DND-41 (cell line): Measurements from ENCODE around the gene DENND11.

Experiments used
- ATAC-seq: fragments of 200-7000 bp; cut with Tn5 transposase; 3 replicates; pipeline ENCODE4 v1.9.1; 2021; ENCODE audit warnings: low read depth; ENCODE audit not compliant: insufficient read depth
- DNase-seq: peaks from one replicate; pipeline ENCODE4 v3.0.0-alpha.2; 2020
- H2AFZ ChIP-seq: 2 replicates; pipeline ENCODE4 v1.6.0; 2012; ENCODE audit warnings: low read depth, low read length
- H3K27ac ChIP-seq: 2 replicates; pipeline ENCODE4 v1.5.1; 2012; ENCODE audit warnings: low read length, inconsistent platforms
- H3K27me3 ChIP-seq: fragments of 200-600 bp; sonication (generic); 2 replicates; pipeline ENCODE4 v1.6.0; 2012; ENCODE audit warnings: low read length, mild to moderate bottlenecking, inconsistent platforms; ENCODE audit not compliant: insufficient read depth, poor library complexity
- H3K36me3 ChIP-seq: 2 replicates; pipeline ENCODE4 v1.5.1; 2012; ENCODE audit warnings: low read length, inconsistent platforms; ENCODE audit not compliant: insufficient read depth
- H3K4me1 ChIP-seq: 2 replicates; pipeline ENCODE4 v1.5.1; 2012; ENCODE audit warnings: mild to moderate bottlenecking, low read length; ENCODE audit not compliant: insufficient read depth
- H3K4me2 ChIP-seq: 2 replicates; pipeline ENCODE4 v1.6.0; 2012; ENCODE audit warnings: mild to moderate bottlenecking, moderate library complexity, low read length, inconsistent platforms; ENCODE audit not compliant: insufficient read depth
- H3K4me3 ChIP-seq, 2 experiments: fragments of 200-600 bp in 1 of 2; shearing (Covaris generic) in 1 of 2; 2 replicates each; pipeline ENCODE4 v1.5.1; 2012 to 2016; ENCODE audit warnings: inconsistent platforms in 2 of 2, low read length in 2 of 2, mild to moderate bottlenecking in 2 of 2, low read depth in 1 of 2, moderate library complexity in 1 of 2
- H3K79me2 ChIP-seq: 2 replicates; pipeline ENCODE4 v1.6.0; 2012; ENCODE audit warnings: low read length, inconsistent platforms; ENCODE audit not compliant: insufficient read depth
- H3K9ac ChIP-seq: 2 replicates; pipeline ENCODE4 v1.6.0; 2012; ENCODE audit warnings: low read depth, mild to moderate bottlenecking, inconsistent platforms, low read length, moderate library complexity
- H3K9me3 ChIP-seq: 2 replicates; pipeline ENCODE4 v1.5.1; 2012; ENCODE audit warnings: low read length, moderate library complexity, mild to moderate bottlenecking, inconsistent platforms; ENCODE audit not compliant: insufficient read depth, severe bottlenecking
- H4K20me1 ChIP-seq: 2 replicates; pipeline ENCODE4 v1.6.0; 2012; ENCODE audit warnings: low read length; ENCODE audit not compliant: insufficient read depth
- CTCF ChIP-seq: IDR thresholded peaks from 2 replicates; pipeline ENCODE4 v1.5.1; 2012; ENCODE audit warnings: borderline replicate concordance, low read length, moderate library complexity, mild to moderate bottlenecking; ENCODE audit not compliant: poor library complexity, severe bottlenecking; ENCODE audit errors: extremely low read depth
- EZH2 ChIP-seq: IDR thresholded peaks from 3 replicates; pipeline ENCODE4 v1.6.1; 2012; ENCODE audit warnings: borderline replicate concordance, low read depth, mild to moderate bottlenecking, moderate library complexity, low read length, inconsistent platforms; ENCODE audit not compliant: severe bottlenecking

The DENND11 gene, protein sequence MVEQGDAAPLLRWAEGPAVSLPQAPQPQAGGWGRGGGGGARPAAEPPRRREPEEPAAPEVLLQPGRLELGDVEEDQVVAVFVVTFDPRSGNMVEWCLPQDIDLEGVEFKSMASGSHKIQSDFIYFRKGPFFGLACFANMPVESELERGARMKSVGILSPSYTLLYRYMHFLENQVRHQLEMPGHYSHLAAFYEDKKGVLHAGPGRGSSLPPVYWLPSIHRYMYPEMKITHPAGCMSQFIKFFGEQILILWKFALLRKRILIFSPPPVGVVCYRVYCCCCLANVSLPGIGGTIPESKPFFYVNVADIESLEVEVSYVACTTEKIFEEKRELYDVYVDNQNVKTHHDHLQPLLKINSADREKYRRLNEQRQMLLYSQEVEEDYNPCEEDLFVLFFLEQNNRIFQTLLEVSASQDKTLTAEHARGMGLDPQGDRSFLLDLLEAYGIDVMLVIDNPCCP

DNA sequence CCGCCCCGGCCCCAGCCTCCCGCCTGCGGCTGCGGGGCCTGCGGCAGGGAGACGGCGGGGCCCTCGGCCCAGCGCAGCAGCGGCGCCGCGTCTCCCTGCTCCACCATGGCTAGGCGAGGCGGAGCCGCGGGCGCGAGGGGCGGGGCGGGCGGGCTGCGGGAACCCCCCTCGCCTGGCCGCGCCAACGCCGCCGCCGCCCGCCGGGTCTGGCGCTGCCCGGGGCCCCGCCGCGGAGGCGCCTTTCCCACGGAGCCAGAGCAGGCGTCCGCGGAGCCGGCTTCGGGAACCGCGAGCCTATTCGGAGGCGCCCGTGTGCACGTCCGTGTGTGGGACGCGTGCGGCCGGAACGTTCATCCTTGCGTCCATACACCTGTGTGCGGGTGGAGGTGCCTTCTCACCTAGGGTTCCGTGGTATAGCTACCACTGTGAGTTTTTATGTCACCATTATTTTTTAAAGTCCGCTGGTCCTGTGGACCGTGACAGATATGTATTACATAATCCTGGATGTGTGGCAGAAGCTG, at the start of gene DENND11:
Gene DENND11 (minus strand): TSS at position 120 of the 521 bp plus-strand sequence. CDS start 13 bp downstream, at position 107.
- Histone ChIP-seq H4K20me1 (peaks cover 19% of the 10 kb centered on the region), H3K27ac (peak within 1 kb of the TSS; percentile 42), H3K27me3 (peaks cover 8% of the 10 kb centered on the region), H3K4me3 (peak within 1 kb of the TSS; percentile 43 to 64; a peak in 3 of 4 replicates), H3K9me3 (no peaks in the 10 kb centered on the region), H3K4me2 (peak within 1 kb of the TSS; percentile 86), H3K9ac (peak within 1 kb of the TSS; percentile 64), H3K79me2 (peaks cover 10% of the 10 kb centered on the region), H3K36me3 (no peaks in the 10 kb centered on the region), H3K4me1 (peaks cover 23% of the 10 kb centered on the region), H2AFZ (peak within 1 kb of the TSS; percentile 71)
- ATAC-seq (peak; percentile 56), DNase-seq (peak; percentile 29)
- no peak for TF ChIP-seq CTCF
- peak; percentile 53 for TF ChIP-seq EZH2

DNA sequence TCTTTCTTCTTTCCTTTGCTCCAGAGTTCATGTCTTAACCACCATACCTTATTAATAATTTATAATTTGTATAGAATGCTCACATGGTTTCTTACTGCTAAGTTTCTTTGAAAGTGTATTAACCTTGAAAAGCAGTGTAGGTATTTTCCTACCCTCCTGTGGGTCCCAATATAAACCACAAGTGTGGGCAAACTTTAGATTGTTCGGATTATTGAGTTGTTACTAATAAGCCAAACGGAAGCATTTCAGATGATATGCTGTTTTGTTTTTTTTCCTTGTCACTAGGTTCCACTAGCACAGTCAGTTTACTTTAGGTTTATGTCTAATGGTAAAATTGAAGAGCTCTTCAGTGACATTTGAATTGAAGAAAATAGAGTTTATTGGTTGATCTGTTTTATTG, 46.4 kb upstream of the DENND11 start:
- H2AFZ ChIP-seq: no peak overlapping the region
- no peak overlapping the region for H3K9ac ChIP-seq
- H3K4me2 ChIP-seq: no peak overlapping the region
- no peaks in the 10 kb centered on the region for H3K27me3 ChIP-seq
- DNase-seq (no peak), ATAC-seq (no peak)
- H3K4me3 ChIP-seq: no peak overlapping the region
- peaks cover 100% of the 10 kb centered on the region for H3K36me3 ChIP-seq
- TF ChIP-seq CTCF (no peak), EZH2 (no peak)
- H4K20me1 ChIP-seq: no peaks in the 10 kb centered on the region
- H3K79me2 ChIP-seq: peaks cover 6% of the 10 kb centered on the region; the same call in 1 of the 2 replicates
- H3K9me3 ChIP-seq: peaks cover 26% of the 10 kb centered on the region
- no peaks in the 10 kb centered on the region for H3K4me1 ChIP-seq
- H3K27ac ChIP-seq: no peak overlapping the region

GRCh38 chr7:141744131-141744530, 42.2 kb upstream of the DENND11 start:
- Histone ChIP-seq H3K9me3 (no peaks in the 10 kb centered on the region), H4K20me1 (0 out of 2 replicates have a peak, but pooled peaks cover 5% of the 10 kb centered on the region), H3K27me3 (no peaks in the 10 kb centered on the region), H3K27ac (no peak overlapping the region), H3K4me2 (no peak overlapping the region), H3K9ac (no peak overlapping the region), H2AFZ (no peak overlapping the region), H3K36me3 (peaks cover 98% of the 10 kb centered on the region), H3K4me3 (no peak overlapping the region), H3K79me2 (peaks cover 37% of the 10 kb centered on the region), H3K4me1 (peaks cover 26% of the 10 kb centered on the region)
- TF ChIP-seq CTCF (no peak), EZH2 (no peak)
- ATAC-seq: no peak
- DNase-seq: no peak
